HepG2 (cell line): ENCODE measurements around the gene JCAD. TPM values are rescaled to one million over a fixed set of nuclear protein-coding genes. Genes with fewer than 3 reads are reported as not detected.

Experiments used
- ATAC-seq: fragments of 200-7000 bp; cut with Tn5 transposase; 3 replicates; pipeline ENCODE4 v1.9.1; 2020; ENCODE audit warnings: mild to moderate bottlenecking, moderate library complexity
- BruUV-seq: library from RNA; stranded (reverse); fragments of 400-500 nt; replicated peaks from 2 replicates; lab custom pipeline; 2021; lab: Mats Ljungman, UMichigan
- CTCF ChIA-PET: fragments of 300-600 bp; formaldehyde crosslinking; extraction: SDS; loops from one replicate; lab custom pipeline; 2021; ENCODE audit warnings: low total read pairs, inconsistent platforms, low intra/inter-chr PET ratio; lab: Yijun Ruan, JAX
- POLR2A ChIA-PET: fragments of 350-600 bp; sonication (Branson Sonifier 250); formaldehyde crosslinking; loops from one replicate; lab custom pipeline; 2020; ENCODE audit warnings: antibody characterized with exemption, inconsistent platforms; lab: Yijun Ruan, JAX
- DNase-seq: peaks from one replicate; pipeline ENCODE4 v3.0.0-alpha.2; 2015; ENCODE audit warnings: low spot score
- FAIRE-seq: peaks from 3 replicates; lab custom pipeline; 2011; peaks lifted over from hg19 to GRCh38; lab: Jason Lieb, UNC
- H2AFZ ChIP-seq: one replicate; pipeline ENCODE4 v1.6.1; 2011; ENCODE audit warnings: low read length, inconsistent platforms
- H3K27ac ChIP-seq: fragments of 300-600 bp; 3 replicates; pipeline ENCODE4 v1.8.0; 2011; ENCODE audit warnings: mixed run types, mild to moderate bottlenecking, mixed read lengths, low read length, inconsistent platforms; ENCODE audit not compliant: insufficient read depth; ENCODE audit errors: extremely low read length
- H3K27me3 ChIP-seq, 2 experiments: fragments of 200-600 bp in 1 of 2; 2 replicates in 1 of 2; 3 replicates in 1 of 2; pipeline versions ENCODE4 v1.6.0 to v1.8.0; 2011; ENCODE audit warnings: low read length in 2 of 2, mild to moderate bottlenecking in 2 of 2, moderate library complexity in 2 of 2, inconsistent platforms in 1 of 2; ENCODE audit not compliant: insufficient read depth in 2 of 2, control insufficient read depth in 1 of 2
- H3K36me3 ChIP-seq, 2 experiments: fragments of 200-600 bp in 1 of 2; replicated peaks in 1 of 2; 2 replicates in 1 of 2; 3 replicates in 1 of 2; pipeline versions ENCODE4 v1.5.1 to v1.8.0; 2011; ENCODE audit warnings: low read length in 2 of 2, inconsistent platforms in 1 of 2; ENCODE audit not compliant: insufficient read depth in 2 of 2, control insufficient read depth in 1 of 2
- H3K4me1 ChIP-seq: 2 replicates; pipeline ENCODE4 v1.5.1; 2012; ENCODE audit warnings: low read length, inconsistent platforms; ENCODE audit not compliant: insufficient read depth
- H3K4me2 ChIP-seq: 2 replicates; pipeline ENCODE4 v1.6.0; 2011; ENCODE audit warnings: low read depth, low read length, inconsistent platforms
- H3K4me3 ChIP-seq, 3 experiments: fragments of 200-600 bp in 1 of 3; sonication (generic), shearing (Covaris generic) in 1 of 3; replicated peaks in 1 of 3; 2 replicates each; pipeline ENCODE4 v1.5.1; 2011 to 2016; ENCODE audit warnings: low read length in 3 of 3, inconsistent platforms in 2 of 3, low read depth in 2 of 3, mild to moderate bottlenecking in 2 of 3, control low read depth in 1 of 3, mixed read lengths in 1 of 3; ENCODE audit not compliant: insufficient read depth in 1 of 3
- H3K79me2 ChIP-seq: one replicate; pipeline ENCODE4 v1.6.1; 2011; ENCODE audit warnings: low read length, inconsistent platforms; ENCODE audit not compliant: insufficient read depth
- H3K9ac ChIP-seq: 2 replicates; pipeline ENCODE4 v1.6.0; 2011; ENCODE audit warnings: mild to moderate bottlenecking, low read depth, low read length, inconsistent platforms; ENCODE audit not compliant: insufficient read depth
- H3K9me3 ChIP-seq: 2 replicates; pipeline ENCODE4 v1.5.1; 2012; ENCODE audit warnings: mild to moderate bottlenecking, low read length
- H4K20me1 ChIP-seq: 2 replicates; pipeline ENCODE4 v1.6.0; 2011; ENCODE audit warnings: inconsistent platforms, mild to moderate bottlenecking, low read length, moderate library complexity; ENCODE audit not compliant: insufficient read depth
- CHCHD3 ChIP-seq: sonication (generic); formaldehyde crosslinking; IDR thresholded peaks from 2 replicates; pipeline ENCODE4 v1.8.0; 2022; ENCODE audit warnings: mild to moderate bottlenecking, missing genetic modification reagents, moderate library complexity
- FOXK1 ChIP-seq: sonication (generic); formaldehyde crosslinking; IDR thresholded peaks from 2 replicates; pipeline ENCODE4 v1.4.0; 2020; ENCODE audit warnings: low read depth, missing genetic modification reagents, borderline replicate concordance
- FOXO1 ChIP-seq: sonication (generic); formaldehyde crosslinking; IDR thresholded peaks from 2 replicates; pipeline ENCODE4 v1.4.0; 2020; ENCODE audit warnings: missing genetic modification reagents
- KLF15 ChIP-seq: sonication (generic); formaldehyde crosslinking; IDR thresholded peaks from 2 replicates; pipeline ENCODE4 v1.8.1; 2023; ENCODE audit warnings: borderline replicate concordance, mild to moderate bottlenecking, inconsistent platforms, missing genetic modification reagents, mixed read lengths
- MIXL1 ChIP-seq: IDR thresholded peaks from 2 replicates; pipeline ENCODE4 v1.6.1; 2016
- NFYB ChIP-seq: sonication (generic); formaldehyde crosslinking; IDR thresholded peaks from 2 replicates; pipeline ENCODE4 v1.4.0; 2020; ENCODE audit warnings: missing genetic modification reagents
- RFX3 ChIP-seq: IDR thresholded peaks from 2 replicates; pipeline ENCODE4 v1.6.1; 2016; ENCODE audit warnings: missing biosample characterization, missing genetic modification reagents
- WGBS: methylation state at CpG from one replicate; pipeline ENCODE4 v1.1.6; 2017; ENCODE audit warnings: low lambda C conversion rate; 5-methylcytosine and 5-hydroxymethylcytosine counted together
- in situ Hi-C: cut with HindIII; loops from 2 replicates; pipeline ENCODE4 v1.10.0; 2017; ENCODE audit warnings: low pct_unique_long_range_greater_than_20kb; ENCODE audit not compliant: extremely low pct_ligation_motif_present
- intact Hi-C: fragments of 100-400 bp; cut with micrococcal nuclease; formaldehyde crosslinking; loops from one replicate; pipeline ENCODE4 v1.10.0; 2022; ENCODE audit not compliant: unreplicated experiment
- polyA plus RNA-seq, 8 experiments: library from polyadenylated mRNA; depleted of rRNA in 3 of 8; stranded (reverse) in 7 of 8; unstranded in 1 of 8; fragments of >200 nt; fragmentation: Illumina TruSeq in 4 of 8; extraction: Trizol in 4 of 8; gene quantifications; 2 replicates each; pipeline versions ENCODE4 v1.2.1 to v1.2.3, GENCODE V29; 2011 to 2016; ENCODE audit warnings: low read depth in 4 of 8, missing spikeins in 1 of 8, mixed read lengths in 1 of 8; ENCODE audit not compliant: insufficient read depth in 1 of 8
- total RNA-seq, 5 experiments: library from RNA; depleted of rRNA; stranded (reverse); fragments of >200 nt; fragmentation: Illumina TruSeq; extraction: Trizol; gene quantifications; 2 replicates each; pipeline ENCODE4 v1.2.3, GENCODE V29; 2016; ENCODE audit warnings: low read depth in 1 of 5
- TF ChIP-seq, protein P1 (sequence below): sonication (generic); formaldehyde crosslinking; conservative IDR thresholded peaks from 2 replicates; pipeline ENCODE4 v1.4.0; 2020; ENCODE audit warnings: missing genetic modification reagents
- TF ChIP-seq, protein P2 (sequence below): sonication (generic); formaldehyde crosslinking; IDR thresholded peaks from 2 replicates; pipeline ENCODE4 v1.4.0; 2020; ENCODE audit warnings: missing genetic modification reagents
- TF ChIP-seq, protein P3 (sequence below): sonication (generic); formaldehyde crosslinking; IDR thresholded peaks from 2 replicates; pipeline ENCODE4 v1.5.0; 2020; ENCODE audit warnings: mild to moderate bottlenecking, missing genetic modification reagents, moderate library complexity

Gene JCAD
- total and polyA plus RNA-seq, 2 of the 13 experiments (the other 11 are each of a cell fraction or from before 2014, with no cell fraction given) = 0.04 to 0.08 TPM

DNA sequence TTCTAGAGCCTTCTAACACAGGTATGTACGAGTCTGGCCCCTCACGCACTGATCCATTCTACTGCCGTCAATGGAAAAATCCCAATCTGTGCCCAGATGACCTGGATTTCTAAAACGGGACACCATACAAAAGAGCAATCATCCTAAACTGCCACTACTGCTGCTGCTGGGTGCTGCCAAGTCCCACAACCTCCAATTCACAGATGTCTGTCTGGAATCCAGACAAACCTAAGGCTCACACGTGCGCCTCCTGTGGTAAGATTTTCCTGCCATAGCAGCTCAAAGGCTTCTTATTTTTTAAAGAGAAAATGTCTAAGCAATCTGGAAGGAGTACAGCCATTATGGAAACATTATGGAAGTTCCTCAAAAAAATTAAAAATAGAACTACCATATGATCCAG lies 40.9 kb downstream of the JCAD start (continued):
- TF ChIP-seq, protein P1, sequence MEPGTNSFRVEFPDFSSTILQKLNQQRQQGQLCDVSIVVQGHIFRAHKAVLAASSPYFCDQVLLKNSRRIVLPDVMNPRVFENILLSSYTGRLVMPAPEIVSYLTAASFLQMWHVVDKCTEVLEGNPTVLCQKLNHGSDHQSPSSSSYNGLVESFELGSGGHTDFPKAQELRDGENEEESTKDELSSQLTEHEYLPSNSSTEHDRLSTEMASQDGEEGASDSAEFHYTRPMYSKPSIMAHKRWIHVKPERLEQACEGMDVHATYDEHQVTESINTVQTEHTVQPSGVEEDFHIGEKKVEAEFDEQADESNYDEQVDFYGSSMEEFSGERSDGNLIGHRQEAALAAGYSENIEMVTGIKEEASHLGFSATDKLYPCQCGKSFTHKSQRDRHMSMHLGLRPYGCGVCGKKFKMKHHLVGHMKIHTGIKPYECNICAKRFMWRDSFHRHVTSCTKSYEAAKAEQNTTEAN (CRISPR knock-in tag) = no peak

DNA sequence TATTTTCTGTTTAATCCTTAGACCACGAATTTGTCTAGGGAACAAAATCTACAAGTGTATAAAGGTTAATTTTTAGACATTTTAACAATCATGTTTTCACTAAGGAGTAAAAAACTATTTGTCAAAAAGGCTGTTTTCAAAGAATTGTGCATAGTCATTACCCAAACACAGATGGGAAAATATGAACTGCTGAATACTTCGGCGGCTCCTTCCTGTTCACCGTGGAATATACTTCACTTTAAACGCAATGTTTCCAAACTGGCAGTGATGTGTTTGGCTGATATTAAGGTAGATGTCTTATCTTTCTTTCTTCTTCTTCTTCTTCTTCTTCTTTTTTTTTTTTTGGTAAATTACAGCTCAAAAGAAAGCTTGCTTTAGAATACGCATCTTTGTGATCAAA lies 41.4 kb downstream of the JCAD start:
- POLR2A ChIA-PET = no interaction called here
- 73% methylated on average over 6 of the region's 6 CpGs for WGBS
- CTCF ChIA-PET = no interaction called here
- in situ Hi-C loops (no loop called here), intact Hi-C loops (no loop called here)
- no peak overlapping the region for H2AFZ ChIP-seq
- no peaks in the 10 kb centered on the region for H4K20me1 ChIP-seq
- TF ChIP-seq RFX3 (no peak), NFYB (CRISPR knock-in tag) (no peak), MIXL1 (no peak), CHCHD3 (CRISPR knock-in tag) (no peak)
- no TSS peak for BruUV-seq
- no peaks in the 10 kb centered on the region for H3K27me3 ChIP-seq
- no peaks in the 10 kb centered on the region for H3K9me3 ChIP-seq
- H3K79me2 ChIP-seq = no peaks in the 10 kb centered on the region
- no peak overlapping the region for H3K4me2 ChIP-seq
- ATAC-seq (no peak), FAIRE-seq (no peak), DNase-seq (no peak)
- no peak overlapping the region for H3K4me3 ChIP-seq
- H3K27ac ChIP-seq = no peak overlapping the region
- no peak overlapping the region for H3K9ac ChIP-seq
- H3K36me3 ChIP-seq = no peaks in the 10 kb centered on the region
- H3K4me1 ChIP-seq = no peaks in the 10 kb centered on the region

DNA sequence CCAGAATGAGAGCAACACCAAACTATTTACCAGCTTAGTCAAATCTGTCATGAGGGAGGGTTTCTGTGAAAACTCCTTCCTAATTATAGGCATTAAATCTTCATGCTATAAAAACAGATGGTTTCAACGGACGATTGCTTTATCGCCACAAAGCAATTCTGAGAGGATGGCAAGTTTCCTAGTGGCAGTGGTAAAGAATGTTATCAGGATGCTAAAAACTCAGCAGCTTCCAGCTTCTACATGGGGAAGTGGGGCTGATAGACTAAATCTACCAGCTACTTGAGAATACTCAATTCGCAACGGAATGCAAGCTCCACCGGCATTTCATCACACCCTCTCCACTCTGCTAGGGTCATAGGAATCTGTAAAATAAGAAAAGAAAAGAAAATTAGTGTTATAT lies 41.8 kb downstream of the JCAD start:
- Histone ChIP-seq H2AFZ (no peak overlapping the region), H3K4me2 (no peak overlapping the region), H3K36me3 (no peaks in the 10 kb centered on the region), H3K9ac (no peak overlapping the region), H4K20me1 (no peaks in the 10 kb centered on the region), H3K9me3 (no peaks in the 10 kb centered on the region), H3K27ac (no peak overlapping the region), H3K4me1 (no peaks in the 10 kb centered on the region), H3K79me2 (no peaks in the 10 kb centered on the region), H3K4me3 (no peak overlapping the region), H3K27me3 (no peaks in the 10 kb centered on the region)
- ATAC-seq (no peak), DNase-seq (no peak), FAIRE-seq (no peak)
- TF ChIP-seq FOXO1 (CRISPR knock-in tag) = no peak
- TF ChIP-seq, protein P2, sequence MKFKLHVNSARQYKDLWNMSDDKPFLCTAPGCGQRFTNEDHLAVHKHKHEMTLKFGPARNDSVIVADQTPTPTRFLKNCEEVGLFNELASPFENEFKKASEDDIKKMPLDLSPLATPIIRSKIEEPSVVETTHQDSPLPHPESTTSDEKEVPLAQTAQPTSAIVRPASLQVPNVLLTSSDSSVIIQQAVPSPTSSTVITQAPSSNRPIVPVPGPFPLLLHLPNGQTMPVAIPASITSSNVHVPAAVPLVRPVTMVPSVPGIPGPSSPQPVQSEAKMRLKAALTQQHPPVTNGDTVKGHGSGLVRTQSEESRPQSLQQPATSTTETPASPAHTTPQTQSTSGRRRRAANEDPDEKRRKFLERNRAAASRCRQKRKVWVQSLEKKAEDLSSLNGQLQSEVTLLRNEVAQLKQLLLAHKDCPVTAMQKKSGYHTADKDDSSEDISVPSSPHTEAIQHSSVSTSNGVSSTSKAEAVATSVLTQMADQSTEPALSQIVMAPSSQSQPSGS (CRISPR knock-in tag) = no peak
- TF ChIP-seq, protein P3, sequence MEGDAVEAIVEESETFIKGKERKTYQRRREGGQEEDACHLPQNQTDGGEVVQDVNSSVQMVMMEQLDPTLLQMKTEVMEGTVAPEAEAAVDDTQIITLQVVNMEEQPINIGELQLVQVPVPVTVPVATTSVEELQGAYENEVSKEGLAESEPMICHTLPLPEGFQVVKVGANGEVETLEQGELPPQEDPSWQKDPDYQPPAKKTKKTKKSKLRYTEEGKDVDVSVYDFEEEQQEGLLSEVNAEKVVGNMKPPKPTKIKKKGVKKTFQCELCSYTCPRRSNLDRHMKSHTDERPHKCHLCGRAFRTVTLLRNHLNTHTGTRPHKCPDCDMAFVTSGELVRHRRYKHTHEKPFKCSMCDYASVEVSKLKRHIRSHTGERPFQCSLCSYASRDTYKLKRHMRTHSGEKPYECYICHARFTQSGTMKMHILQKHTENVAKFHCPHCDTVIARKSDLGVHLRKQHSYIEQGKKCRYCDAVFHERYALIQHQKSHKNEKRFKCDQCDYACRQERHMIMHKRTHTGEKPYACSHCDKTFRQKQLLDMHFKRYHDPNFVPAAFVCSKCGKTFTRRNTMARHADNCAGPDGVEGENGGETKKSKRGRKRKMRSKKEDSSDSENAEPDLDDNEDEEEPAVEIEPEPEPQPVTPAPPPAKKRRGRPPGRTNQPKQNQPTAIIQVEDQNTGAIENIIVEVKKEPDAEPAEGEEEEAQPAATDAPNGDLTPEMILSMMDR (CRISPR knock-in tag) = no peak
- no peak for TF ChIP-seq FOXK1 (CRISPR knock-in tag)
- no peak for TF ChIP-seq KLF15 (CRISPR knock-in tag)
- 83% methylated on average over 6 of the region's 6 CpGs for WGBS
- ChIA-PET CTCF (no interaction called here), POLR2A (no interaction called here)
- intact Hi-C loops (no loop called here), in situ Hi-C loops (no loop called here)
- BruUV-seq = no TSS peak
